ENCODE data around the gene GET4.

DNA sequence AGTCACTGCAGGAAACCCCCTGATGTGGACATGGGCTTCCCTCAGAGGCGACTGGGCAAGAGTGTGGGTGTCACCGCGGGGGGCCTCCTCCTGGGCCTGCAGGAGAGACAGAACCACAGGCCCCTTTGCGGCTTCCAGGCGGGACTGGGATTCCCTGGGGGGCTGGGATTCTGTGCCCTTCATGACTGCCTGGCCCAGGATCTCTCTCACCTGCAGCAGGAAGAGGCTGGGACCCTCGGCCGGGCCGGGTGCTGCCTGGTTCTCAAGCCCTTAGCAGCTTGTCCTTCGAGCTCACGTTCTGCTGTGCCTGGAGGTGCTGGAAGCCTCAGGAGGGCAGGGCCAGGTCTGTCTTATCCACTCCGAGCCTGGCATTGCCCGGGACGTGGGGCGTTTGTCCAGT is 32.3 kb upstream of the GET4 start:
- TF ChIP-seq, protein P1, sequence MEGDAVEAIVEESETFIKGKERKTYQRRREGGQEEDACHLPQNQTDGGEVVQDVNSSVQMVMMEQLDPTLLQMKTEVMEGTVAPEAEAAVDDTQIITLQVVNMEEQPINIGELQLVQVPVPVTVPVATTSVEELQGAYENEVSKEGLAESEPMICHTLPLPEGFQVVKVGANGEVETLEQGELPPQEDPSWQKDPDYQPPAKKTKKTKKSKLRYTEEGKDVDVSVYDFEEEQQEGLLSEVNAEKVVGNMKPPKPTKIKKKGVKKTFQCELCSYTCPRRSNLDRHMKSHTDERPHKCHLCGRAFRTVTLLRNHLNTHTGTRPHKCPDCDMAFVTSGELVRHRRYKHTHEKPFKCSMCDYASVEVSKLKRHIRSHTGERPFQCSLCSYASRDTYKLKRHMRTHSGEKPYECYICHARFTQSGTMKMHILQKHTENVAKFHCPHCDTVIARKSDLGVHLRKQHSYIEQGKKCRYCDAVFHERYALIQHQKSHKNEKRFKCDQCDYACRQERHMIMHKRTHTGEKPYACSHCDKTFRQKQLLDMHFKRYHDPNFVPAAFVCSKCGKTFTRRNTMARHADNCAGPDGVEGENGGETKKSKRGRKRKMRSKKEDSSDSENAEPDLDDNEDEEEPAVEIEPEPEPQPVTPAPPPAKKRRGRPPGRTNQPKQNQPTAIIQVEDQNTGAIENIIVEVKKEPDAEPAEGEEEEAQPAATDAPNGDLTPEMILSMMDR (IDR thresholded peaks at IDR 0.05; ENCODE audit: low read depth, low read length): no peak
- no peak for TF ChIP-seq POLR2A (IDR thresholded peaks at IDR 0.05; ENCODE audit: extremely low read depth, insufficient read length)
